DMS114 treated with DMSO at 0.1 percent for 48 hours (cell line): ENCODE measurements around the gene FOXN3.
"Not testable (repeated sequence)": the region's sequence is repeated elsewhere in the genome, so short reads cannot be mapped to it uniquely, and the experiment has no call there.

Source experiments
- DNase-seq: peaks from one replicate; lab custom pipeline; 2025; ENCODE audit not compliant: unreplicated experiment; lab: John Stamatoyannopoulos, UW

The FOXN3 gene

GRCh38 chr14:89178376-89178775, 238.7 kb downstream of the FOXN3 start:
- DNase-seq: no peak

GRCh38 chr14:89175881-89176799, 240.9 kb downstream of the FOXN3 start:
- DNase-seq: no peak

GRCh38 chr14:89171628-89172027, 245.4 kb downstream of the FOXN3 start:
- no peak for DNase-seq

GRCh38 chr14:89171168-89171567, 245.9 kb downstream of the FOXN3 start:
- DNase-seq: no peak

- DNase-seq: no peak
Observed at GRCh38 chr14:89167705-89168104, 249.3 kb downstream of the FOXN3 start.

- no peak for DNase-seq
Observed at GRCh38 chr14:89166633-89167032, 250.4 kb downstream of the FOXN3 start.

GRCh38 chr14:89165189-89166181, 251.5 kb downstream of the FOXN3 start:
- DNase-seq: no peak

GRCh38 chr14:89164168-89165073, 252.6 kb downstream of the FOXN3 start:
- DNase-seq: no peak

- no peak for DNase-seq
Observed at GRCh38 chr14:89163031-89163636, 253.9 kb downstream of the FOXN3 start.

GRCh38 chr14:89162586-89162985, 254.4 kb downstream of the FOXN3 start:
- DNase-seq: no peak

GRCh38 chr14:89160437-89160836, 256.6 kb downstream of the FOXN3 start:
- DNase-seq: no peak

- DNase-seq: no peak
Observed at GRCh38 chr14:89158701-89159100, 258.3 kb downstream of the FOXN3 start.

GRCh38 chr14:89158104-89158503, 258.9 kb downstream of the FOXN3 start:
- not testable (repeated sequence) for DNase-seq

GRCh38 chr14:89155491-89155890, 261.5 kb downstream of the FOXN3 start:
- DNase-seq: no peak

- DNase-seq: not testable (repeated sequence)
Observed at GRCh38 chr14:89151693-89152092, 265.3 kb downstream of the FOXN3 start.

- DNase-seq: no peak
Observed at GRCh38 chr14:89146274-89146673, 270.8 kb downstream of the FOXN3 start.

GRCh38 chr14:89144642-89145041, 272.4 kb downstream of the FOXN3 start:
- DNase-seq: no peak

GRCh38 chr14:89144066-89144465, 273.0 kb downstream of the FOXN3 start:
- DNase-seq: no peak

GRCh38 chr14:89143595-89143994, 273.4 kb downstream of the FOXN3 start:
- no peak for DNase-seq

GRCh38 chr14:89142366-89142765, 274.7 kb downstream of the FOXN3 start:
- no peak for DNase-seq
